DOHH2 (cell line): ENCODE measurements around the gene ADGRG1.

Experiments
- EZH2phosphoT487 ChIP-seq: fragments of 200-600 bp; sonication (generic); IDR thresholded peaks from 2 replicates; pipeline ENCODE4 v1.6.1; 2017; ENCODE audit warnings: borderline replicate concordance, mild to moderate bottlenecking, antibody characterized with exemption, low read length, moderate library complexity, mixed read lengths
- TF ChIP-seq, protein P1 (sequence below): fragments of 200-600 bp; sonication (generic); IDR thresholded peaks from one replicate; pipeline ENCODE4 v1.5.1; 2014; ENCODE audit warnings: antibody characterized with exemption, mild to moderate bottlenecking, low read depth, low read length; ENCODE audit not compliant: poor library complexity, severe bottlenecking

DNA sequence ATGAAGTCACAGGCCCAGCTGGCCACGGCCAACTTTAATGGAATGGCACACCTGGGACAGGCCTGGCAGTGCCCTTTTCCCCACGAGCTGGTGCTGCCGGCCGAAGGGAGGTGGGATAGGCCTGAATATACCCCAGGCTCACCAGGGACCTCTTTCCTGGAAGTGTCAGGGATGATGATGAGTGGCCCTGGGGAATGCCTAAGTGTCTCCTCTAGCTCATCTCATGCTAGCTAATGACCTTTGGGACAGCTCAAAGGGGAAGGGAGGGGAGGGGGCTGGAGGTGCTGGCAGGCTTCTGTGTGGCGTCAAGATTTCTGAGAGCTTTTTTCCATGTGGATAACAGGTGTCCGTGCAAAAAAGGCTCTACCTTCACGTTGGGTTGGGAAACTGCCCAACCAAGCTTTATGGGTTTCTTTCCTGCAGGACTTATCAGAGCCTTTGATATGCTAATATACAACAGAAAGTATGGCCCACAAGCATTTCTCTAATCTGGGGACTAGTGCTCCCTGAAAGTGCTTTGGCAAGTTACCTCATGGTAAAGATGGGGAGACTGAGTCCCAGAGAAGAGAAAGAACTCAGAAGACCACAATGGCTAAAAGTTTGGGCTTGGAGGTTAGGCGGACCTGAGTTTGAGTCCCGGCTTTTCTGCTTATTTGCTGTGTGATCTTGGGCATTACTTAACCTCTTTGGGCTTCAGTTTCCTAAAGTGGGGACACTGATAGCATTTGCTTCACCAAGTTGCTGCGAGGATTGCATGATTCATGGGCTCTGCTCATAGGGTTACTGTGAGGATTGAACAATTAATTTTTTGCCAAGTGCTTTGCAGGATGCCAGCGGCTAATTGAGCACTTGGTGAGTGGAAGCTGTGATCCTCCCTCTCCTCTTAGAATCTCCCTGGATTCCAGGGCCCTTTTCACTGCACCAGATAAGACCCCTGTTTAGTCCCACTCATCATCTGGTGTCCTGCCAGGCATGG is 14.0 kb downstream of the ADGRG1 start:
- TF ChIP-seq, protein P1, sequence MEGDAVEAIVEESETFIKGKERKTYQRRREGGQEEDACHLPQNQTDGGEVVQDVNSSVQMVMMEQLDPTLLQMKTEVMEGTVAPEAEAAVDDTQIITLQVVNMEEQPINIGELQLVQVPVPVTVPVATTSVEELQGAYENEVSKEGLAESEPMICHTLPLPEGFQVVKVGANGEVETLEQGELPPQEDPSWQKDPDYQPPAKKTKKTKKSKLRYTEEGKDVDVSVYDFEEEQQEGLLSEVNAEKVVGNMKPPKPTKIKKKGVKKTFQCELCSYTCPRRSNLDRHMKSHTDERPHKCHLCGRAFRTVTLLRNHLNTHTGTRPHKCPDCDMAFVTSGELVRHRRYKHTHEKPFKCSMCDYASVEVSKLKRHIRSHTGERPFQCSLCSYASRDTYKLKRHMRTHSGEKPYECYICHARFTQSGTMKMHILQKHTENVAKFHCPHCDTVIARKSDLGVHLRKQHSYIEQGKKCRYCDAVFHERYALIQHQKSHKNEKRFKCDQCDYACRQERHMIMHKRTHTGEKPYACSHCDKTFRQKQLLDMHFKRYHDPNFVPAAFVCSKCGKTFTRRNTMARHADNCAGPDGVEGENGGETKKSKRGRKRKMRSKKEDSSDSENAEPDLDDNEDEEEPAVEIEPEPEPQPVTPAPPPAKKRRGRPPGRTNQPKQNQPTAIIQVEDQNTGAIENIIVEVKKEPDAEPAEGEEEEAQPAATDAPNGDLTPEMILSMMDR, result no peak
- no peak for TF ChIP-seq EZH2phosphoT487
